ENCODE measurements around the gene FHDC1.

FHDC1 gene

GRCh38 chr4:153014460-153014859 is 78.3 kb downstream of the FHDC1 start:
- no peak for DNase-seq

- no peak for DNase-seq
Observed at GRCh38 chr4:153016592-153016991, 80.5 kb downstream of the FHDC1 start.

GRCh38 chr4:153018031-153018430 is 81.9 kb downstream of the FHDC1 start:
- DNase-seq, result no peak

- no peak for DNase-seq
Observed at GRCh38 chr4:153018684-153019083, 82.6 kb downstream of the FHDC1 start.

GRCh38 chr4:153019906-153020305 is 83.8 kb downstream of the FHDC1 start:
- DNase-seq, result no peak

GRCh38 chr4:153020457-153020856 is 84.3 kb downstream of the FHDC1 start:
- DNase-seq, result no peak

- DNase-seq, result no peak
Observed at GRCh38 chr4:153021276-153021675, 85.2 kb downstream of the FHDC1 start.

- no peak for DNase-seq
Observed at GRCh38 chr4:153022241-153022715, 86.2 kb downstream of the FHDC1 start.

- DNase-seq, result no peak
Observed at GRCh38 chr4:153023139-153023538, 87.0 kb downstream of the FHDC1 start.

- DNase-seq, result no peak
Observed at GRCh38 chr4:153023692-153024394, 87.7 kb downstream of the FHDC1 start.

- DNase-seq, result no peak
Observed at GRCh38 chr4:153024466-153024865, 88.3 kb downstream of the FHDC1 start.

GRCh38 chr4:153025406-153025805 is 89.3 kb downstream of the FHDC1 start:
- DNase-seq, result no peak

GRCh38 chr4:153026591-153027346 is 90.6 kb downstream of the FHDC1 start:
- no peak for DNase-seq

GRCh38 chr4:153027866-153028265 is 91.7 kb downstream of the FHDC1 start:
- DNase-seq, result no peak

GRCh38 chr4:153028535-153028934 is 92.4 kb downstream of the FHDC1 start:
- no peak for DNase-seq

All from activated CD4-positive, alpha-beta T cell treated with anti-CD3 and anti-CD28 coated beads, Interleukin-2, Interleukin-6, amounts not matched to agents 100 ng/mL and 50 ng/mL, durations not matched to agents 16 hours and 8 hours (primary cell).